ENCODE results near the gene FANCD2OS. TPM values are rescaled to one million over a fixed set of nuclear protein-coding genes. Genes with fewer than 3 reads are reported as not detected.
"Not testable (repeated sequence)": the region's sequence is repeated elsewhere in the genome, so short reads cannot be mapped to it uniquely, and the experiment has no call there.

The FANCD2OS gene
- not detected for total RNA-seq
- long read RNA-seq, result 0 reads

- ATAC-seq (ENCODE audit: poor library complexity) (no peak), DNase-seq (no peak)
- intact Hi-C loops (cut with DNase I), result no loop called here
These were observed at the start of gene FANCD2OS for GRCh38 chr3:10108091-10108490. Gene FANCD2OS, minus strand, starts transcription at chr3:10108255. Its CDS starts 3,481 bp downstream, at chr3:10104774.

- ATAC-seq (ENCODE audit: poor library complexity), result no peak
- intact Hi-C loops (cut with DNase I), result no loop called here
- DNase-seq, result no peak
These were observed 49.0 kb upstream of the FANCD2OS start for GRCh38 chr3:10157031-10157430.

- ATAC-seq (ENCODE audit: poor library complexity), result no peak
- DNase-seq, result no peak
- intact Hi-C loops (cut with DNase I), result no loop called here
These were observed 47.6 kb upstream of the FANCD2OS start for GRCh38 chr3:10155658-10156057.

- intact Hi-C loops (cut with DNase I), result no loop called here
- DNase-seq (no peak), ATAC-seq (ENCODE audit: poor library complexity) (no peak)
These were observed 47.0 kb upstream of the FANCD2OS start for GRCh38 chr3:10155123-10155472.

GRCh38 chr3:10154335-10155122 lies 46.5 kb upstream of the FANCD2OS start:
- intact Hi-C loops (cut with DNase I), result no loop called here
- no peak for DNase-seq
- no peak for ATAC-seq (ENCODE audit: poor library complexity)

GRCh38 chr3:10150987-10151386 lies 42.9 kb upstream of the FANCD2OS start:
- no peak for DNase-seq
- ATAC-seq (ENCODE audit: poor library complexity), result no peak
- intact Hi-C loops (cut with DNase I), result no loop called here

GRCh38 chr3:10149226-10149625 lies 41.2 kb upstream of the FANCD2OS start:
- ATAC-seq (ENCODE audit: poor library complexity), result no peak
- no peak for DNase-seq
- intact Hi-C loops (cut with DNase I), result no loop called here

GRCh38 chr3:10145685-10146084 lies 37.6 kb upstream of the FANCD2OS start:
- DNase-seq (no peak), ATAC-seq (ENCODE audit: poor library complexity) (no peak)
- intact Hi-C loops (cut with DNase I), result no loop called here

- ATAC-seq (ENCODE audit: poor library complexity) (no peak), DNase-seq (no peak)
- intact Hi-C loops (cut with DNase I), result no loop called here
These were observed 34.9 kb upstream of the FANCD2OS start for GRCh38 chr3:10142707-10143560.

GRCh38 chr3:10140996-10141546 lies 33.0 kb upstream of the FANCD2OS start:
- intact Hi-C loops (cut with DNase I), result no loop called here

GRCh38 chr3:10137178-10137577 lies 29.1 kb upstream of the FANCD2OS start:
- ATAC-seq (ENCODE audit: poor library complexity) (no peak), DNase-seq (no peak)
- intact Hi-C loops (cut with DNase I), result no loop called here

More at GRCh38 chr3:10140996-10141546, 33.0 kb upstream of the FANCD2OS start:
- no peak for DNase-seq
- no peak for ATAC-seq (ENCODE audit: poor library complexity)

GRCh38 chr3:10136426-10137005 lies 28.5 kb upstream of the FANCD2OS start:
- no peak for DNase-seq
- intact Hi-C loops (cut with DNase I), result no loop called here
- no peak for ATAC-seq (ENCODE audit: poor library complexity)

- DNase-seq; intact Hi-C loops (cut with DNase I); ATAC-seq (ENCODE audit: poor library complexity): not testable (repeated sequence)
These were observed 27.8 kb upstream of the FANCD2OS start for GRCh38 chr3:10135872-10136271.

- ATAC-seq (ENCODE audit: poor library complexity), result no peak
- intact Hi-C loops (cut with DNase I), result no loop called here
These were observed 14.7 kb upstream of the FANCD2OS start for GRCh38 chr3:10122724-10123123.

GRCh38 chr3:10121064-10121463 lies 13.0 kb upstream of the FANCD2OS start:
- DNase-seq (no peak), ATAC-seq (ENCODE audit: poor library complexity) (no peak)
- intact Hi-C loops (cut with DNase I), result no loop called here

More at GRCh38 chr3:10122724-10123123, 14.7 kb upstream of the FANCD2OS start:
- DNase-seq, result no peak

GRCh38 chr3:10119376-10119775 lies 11.3 kb upstream of the FANCD2OS start:
- DNase-seq, result no peak
- ATAC-seq (ENCODE audit: poor library complexity), result no peak
- intact Hi-C loops (cut with DNase I), result no loop called here

GRCh38 chr3:10116928-10117327 lies 8.9 kb upstream of the FANCD2OS start:
- ATAC-seq (ENCODE audit: poor library complexity) (no peak), DNase-seq (no peak)
- intact Hi-C loops (cut with DNase I), result no loop called here

- DNase-seq (no peak), ATAC-seq (ENCODE audit: poor library complexity) (no peak)
- intact Hi-C loops (cut with DNase I), result no loop called here
These were observed 8.0 kb upstream of the FANCD2OS start for GRCh38 chr3:10116138-10116460.

Data from Right ventricle myocardium superior (tissue), 1 donor.